Smooth muscle cell (in vitro differentiated cells): Measurements from ENCODE around the gene RTN4. TPM values are rescaled to one million over a fixed set of nuclear protein-coding genes. Genes with fewer than 3 reads are reported as not detected.
A peak's percentile ranks its signal among the peaks of the same experiment; 100 is the strongest.

Experiments used
- DNase-seq: peaks from one replicate; lab custom pipeline; 2025; ENCODE audit not compliant: unreplicated experiment; lab: John Stamatoyannopoulos, UW
- H2AFZ ChIP-seq: fragments of 200-600 bp; sonication (generic); 2 replicates; pipeline ENCODE4 v1.6.0; 2016; ENCODE audit warnings: antibody characterized with exemption, low read depth, mild to moderate bottlenecking
- H3F3A ChIP-seq: fragments of 200-600 bp; sonication (generic); 2 replicates; pipeline ENCODE4 v1.6.0; 2017; ENCODE audit warnings: antibody characterized with exemption, low read depth
- H3K27ac ChIP-seq: fragments of 200-600 bp; sonication (generic); 2 replicates; pipeline ENCODE4 v1.5.1; 2016; ENCODE audit warnings: low read depth, mild to moderate bottlenecking
- H3K27me3 ChIP-seq: fragments of 200-600 bp; sonication (generic); 2 replicates; pipeline ENCODE4 v1.6.1; 2016; ENCODE audit warnings: low read depth, mild to moderate bottlenecking
- H3K36me3 ChIP-seq: fragments of 200-600 bp; sonication (generic); 2 replicates; pipeline ENCODE4 v1.5.1; 2016; ENCODE audit warnings: low read depth
- H3K4me1 ChIP-seq: fragments of 200-600 bp; sonication (generic); 2 replicates; pipeline ENCODE4 v1.5.1; 2016; ENCODE audit warnings: low read depth
- H3K4me2 ChIP-seq: fragments of 200-600 bp; sonication (generic); 2 replicates; pipeline ENCODE4 v1.6.0; 2016; ENCODE audit warnings: mild to moderate bottlenecking
- H3K4me3 ChIP-seq: fragments of 200-600 bp; sonication (generic); 2 replicates; pipeline ENCODE4 v1.5.1; 2016; ENCODE audit warnings: mild to moderate bottlenecking
- H3K79me2 ChIP-seq: fragments of 200-600 bp; sonication (generic); 2 replicates; pipeline ENCODE4 v1.6.0; 2016; ENCODE audit warnings: low read depth, mild to moderate bottlenecking
- H3K9ac ChIP-seq: fragments of 200-600 bp; sonication (generic); 2 replicates; pipeline ENCODE4 v1.6.0; 2016; ENCODE audit warnings: low read depth
- H3K9me3 ChIP-seq: fragments of 200-600 bp; sonication (generic); replicated peaks from 2 replicates; pipeline ENCODE4 v1.5.1; 2016; ENCODE audit warnings: low read depth
- H4K20me1 ChIP-seq: fragments of 200-600 bp; sonication (generic); 2 replicates; pipeline ENCODE4 v1.6.0; 2016; ENCODE audit warnings: low read depth
- CTCF ChIP-seq: fragments of 200-600 bp; sonication (generic); IDR thresholded peaks from 2 replicates; pipeline ENCODE4 v1.5.1; 2017; ENCODE audit warnings: borderline replicate concordance, mild to moderate bottlenecking, antibody characterized with exemption; ENCODE audit not compliant: insufficient read depth, poor library complexity, severe bottlenecking
- WGBS: methylation state at CpG from one replicate; pipeline ENCODE4 v1.1.7; 2016; ENCODE audit warnings: low lambda C conversion rate; 5-methylcytosine and 5-hydroxymethylcytosine counted together
- polyA plus RNA-seq: library from polyadenylated mRNA; unstranded; fragments of >200 nt; fragmentation: Nextera tagmentation; extraction: Ambion mirVana; gene quantifications from 2 replicates; pipeline ENCODE4 v1.2.1, GENCODE V29; 2016
- total RNA-seq: library from RNA; depleted of rRNA; stranded (reverse); fragments of >200 nt; gene quantifications from 2 replicates; pipeline ENCODE4 v1.2.3, GENCODE V29; 2014

Gene RTN4
- total and polyA plus RNA-seq, 2 experiments from 2014 or later, result 295 to 335 TPM

- Histone ChIP-seq H3F3A (peaks cover 5% of the 10 kb centered on the region), H3K4me3 (peak overlapping the region; percentile 19), H3K4me1 (peaks cover 65% of the 10 kb centered on the region), H2AFZ (no peak overlapping the region), H3K79me2 (peaks cover 100% of the 10 kb centered on the region), H3K9me3 (no peaks in the 10 kb centered on the region), H3K27ac (peak overlapping the region; percentile 76), H3K4me2 (peak overlapping the region; percentile 70), H3K36me3 (no peaks in the 10 kb centered on the region), H3K27me3 (no peaks in the 10 kb centered on the region), H3K9ac (peak overlapping the region; percentile 16), H4K20me1 (peaks cover 100% of the 10 kb centered on the region)
- no peak for TF ChIP-seq CTCF
- WGBS, result 63% methylated on average over 6 of the region's 6 CpGs
- DNase-seq, result no peak
Observed at GRCh38 chr2:55011831-55012671, 38.2 kb downstream of the RTN4 start.

GRCh38 chr2:55010915-55011314 lies 39.3 kb downstream of the RTN4 start:
- Histone ChIP-seq H4K20me1 (peaks cover 100% of the 10 kb centered on the region), H3F3A (peaks cover 7% of the 10 kb centered on the region), H3K4me3 (no peak overlapping the region), H3K27ac (peak overlapping the region; percentile 76), H3K4me2 (peak overlapping the region; percentile 70), H3K9ac (peak overlapping the region; percentile 16), H3K79me2 (peaks cover 100% of the 10 kb centered on the region), H3K4me1 (peaks cover 69% of the 10 kb centered on the region), H2AFZ (no peak overlapping the region), H3K27me3 (no peaks in the 10 kb centered on the region), H3K36me3 (no peaks in the 10 kb centered on the region), H3K9me3 (no peaks in the 10 kb centered on the region)
- WGBS, result 57% methylated on average over 2 of the region's 2 CpGs
- no peak for TF ChIP-seq CTCF
- DNase-seq, result no peak

- Histone ChIP-seq H3K4me3 (peak overlapping the region; percentile 38), H3K27ac (peak overlapping the region; percentile 76), H3F3A (peaks cover 7% of the 10 kb centered on the region), H3K27me3 (no peaks in the 10 kb centered on the region), H3K9me3 (no peaks in the 10 kb centered on the region), H2AFZ (no peak overlapping the region), H3K79me2 (peaks cover 100% of the 10 kb centered on the region), H3K4me1 (peaks cover 66% of the 10 kb centered on the region), H4K20me1 (peaks cover 100% of the 10 kb centered on the region), H3K36me3 (no peaks in the 10 kb centered on the region), H3K4me2 (peak overlapping the region; percentile 70), H3K9ac (peak overlapping the region; percentile 10)
- DNase-seq, result no peak
- TF ChIP-seq CTCF, result no peak
- WGBS, result 41% methylated on average over 5 of the region's 5 CpGs
Observed at GRCh38 chr2:55010149-55010591, 40.1 kb downstream of the RTN4 start.
